H1 (cell line): Measurements from ENCODE around the gene ASAP2. TPM values are rescaled to one million over a fixed set of nuclear protein-coding genes. Genes with fewer than 3 reads are reported as not detected.

ENCODE experiments used
- CTCF ChIA-PET: fragments of 300-600 bp; sonication (Branson Sonifier 250); formaldehyde crosslinking; loops from one replicate; lab custom pipeline; 2021; ENCODE audit not compliant: partially characterized antibody; lab: Charles Lee
- POLR2A ChIA-PET: fragments of 300-600 bp; sonication (Branson Sonifier 250); formaldehyde crosslinking; loops from one replicate; lab custom pipeline; 2021; ENCODE audit warnings: inconsistent platforms; ENCODE audit not compliant: partially characterized antibody; lab: Charles Lee
- DNase-seq, 2 experiments: peaks; one replicate each; pipeline versions ENCODE4 v3.0.0 to v3.0.0-alpha.2; 2010 to 2022; ENCODE audit warnings: low spot score in 2 of 2, low read depth in 1 of 2, mixed read lengths in 1 of 2
- FAIRE-seq: peaks from 2 replicates; lab custom pipeline; 2011; peaks lifted over from hg19 to GRCh38; lab: Jason Lieb, UNC
- H2AFZ ChIP-seq: 2 replicates; pipeline ENCODE4 v1.8.1; 2012; ENCODE audit warnings: low read length, inconsistent platforms
- H2AK5ac ChIP-seq: 2 replicates; pipeline ENCODE4 v1.6.1; 2013; ENCODE audit warnings: low read depth, low read length
- H2BK120ac ChIP-seq: replicated peaks from 2 replicates; pipeline ENCODE3; 2013; ENCODE audit warnings: low read depth, low read length, inconsistent platforms
- H2BK12ac ChIP-seq: 2 replicates; pipeline ENCODE4 v1.6.1; 2013; ENCODE audit warnings: low read depth, low read length
- H2BK15ac ChIP-seq: 2 replicates; pipeline ENCODE4 v1.6.1; 2013; ENCODE audit warnings: low read length
- H2BK20ac ChIP-seq: 2 replicates; pipeline ENCODE4 v1.6.1; 2013; ENCODE audit warnings: low read length
- H2BK5ac ChIP-seq: 2 replicates; pipeline ENCODE4 v1.6.1; 2013; ENCODE audit warnings: low read depth, low read length
- H3K14ac ChIP-seq: 2 replicates; pipeline ENCODE4 v1.6.1; 2013; ENCODE audit warnings: inconsistent platforms; ENCODE audit not compliant: insufficient read length
- H3K18ac ChIP-seq: 2 replicates; pipeline ENCODE4 v1.6.1; 2013; ENCODE audit warnings: low read length; ENCODE audit errors: extremely low read depth
- H3K23ac ChIP-seq: 2 replicates; pipeline ENCODE4 v1.6.1; 2013; ENCODE audit warnings: inconsistent platforms; ENCODE audit not compliant: insufficient read length
- H3K23me2 ChIP-seq: 2 replicates; pipeline ENCODE4 v1.6.1; 2013; ENCODE audit warnings: low read depth, low read length
- H3K27ac ChIP-seq: 2 replicates; pipeline ENCODE4 v1.6.1; 2011; ENCODE audit warnings: low read depth, low read length, inconsistent platforms
- H3K27me3 ChIP-seq, 4 experiments: replicated peaks in 1 of 4; 1 replicate in 1 of 4; 2 replicates in 3 of 4; pipeline versions ENCODE4 v1.6.1 to v1.8.1; 2011 to 2013; ENCODE audit warnings: low read length in 3 of 4, mild to moderate bottlenecking in 3 of 4, inconsistent platforms in 2 of 4, mixed read lengths in 2 of 4, moderate library complexity in 1 of 4; ENCODE audit not compliant: control insufficient read depth in 3 of 4, insufficient read depth in 3 of 4; ENCODE audit errors: extremely low read depth in 1 of 4
- H3K36me3 ChIP-seq, 4 experiments: 2 replicates each; pipeline versions ENCODE4 v1.6.1 to v1.8.1; 2011 to 2013; ENCODE audit warnings: mild to moderate bottlenecking in 4 of 4, low read length in 3 of 4, moderate library complexity in 2 of 4, control low read depth in 1 of 4, inconsistent platforms in 1 of 4; ENCODE audit not compliant: insufficient read depth in 4 of 4, control insufficient read depth in 2 of 4
- H3K4ac ChIP-seq: replicated peaks from 2 replicates; pipeline ENCODE3; 2013; ENCODE audit warnings: low read length, low read depth, mixed read lengths, inconsistent platforms; ENCODE audit not compliant: insufficient read length
- H3K4me1 ChIP-seq, 4 experiments: replicated peaks in 1 of 4; 1 replicate in 1 of 4; 2 replicates in 3 of 4; pipeline versions ENCODE4 v1.6.1 to v1.8.1; 2011 to 2013; ENCODE audit warnings: low read length in 3 of 4, inconsistent platforms in 2 of 4, mixed read lengths in 1 of 4; ENCODE audit not compliant: insufficient read depth in 4 of 4, control insufficient read depth in 3 of 4
- H3K4me2 ChIP-seq, 2 experiments: 2 replicates each; pipeline versions ENCODE4 v1.6.1 to v1.8.1; 2011 to 2013; ENCODE audit warnings: low read depth in 2 of 2, low read length in 2 of 2, control low read depth in 1 of 2, inconsistent platforms in 1 of 2, mild to moderate bottlenecking in 1 of 2; ENCODE audit not compliant: insufficient read depth in 1 of 2
- H3K4me3 ChIP-seq, 4 experiments: fragments of 200-600, 300-600 bp in 1 of 4; sonication (generic), shearing (Covaris generic), sonication (Bioruptor Twin) in 1 of 4; 2 replicates each; pipeline versions ENCODE4 v1.5.1 to v1.8.1; 2011 to 2016; ENCODE audit warnings: low read length in 4 of 4, low read depth in 3 of 4, control low read depth in 2 of 4, inconsistent platforms in 2 of 4, mild to moderate bottlenecking in 2 of 4, mixed read lengths in 1 of 4, moderate library complexity in 1 of 4; ENCODE audit not compliant: insufficient read depth in 2 of 4; ENCODE audit errors: extremely low read depth in 1 of 4
- H3K56ac ChIP-seq: replicated peaks from 2 replicates; pipeline ENCODE3; 2013; ENCODE audit warnings: low read depth, mild to moderate bottlenecking, mixed read lengths, low read length, inconsistent platforms; ENCODE audit not compliant: insufficient read length
- H3K79me1 ChIP-seq: 2 replicates; pipeline ENCODE4 v1.6.1; 2013; ENCODE audit warnings: low read depth, low read length, control low read depth
- H3K79me2 ChIP-seq, 2 experiments: 2 replicates each; pipeline versions ENCODE4 v1.6.1 to v1.8.1; 2012 to 2013; ENCODE audit warnings: low read length in 2 of 2, mild to moderate bottlenecking in 2 of 2, inconsistent platforms in 1 of 2; ENCODE audit not compliant: insufficient read depth in 2 of 2, control insufficient read depth in 1 of 2
- H3K9ac ChIP-seq, 4 experiments: replicated peaks in 1 of 4; 1 replicate in 1 of 4; 2 replicates in 3 of 4; pipeline versions ENCODE4 v1.6.1 to v1.8.1; 2011 to 2013; ENCODE audit warnings: low read depth in 3 of 4, low read length in 3 of 4, control low read depth in 2 of 4, mild to moderate bottlenecking in 2 of 4, moderate library complexity in 2 of 4, inconsistent platforms in 1 of 4; ENCODE audit errors: extremely low read depth in 1 of 4
- H3K9me3 ChIP-seq, 2 experiments: 2 replicates each; pipeline versions ENCODE4 v1.6.1 to v1.8.1; 2012 to 2013; ENCODE audit warnings: mild to moderate bottlenecking in 2 of 2, moderate library complexity in 2 of 2, control low read depth in 1 of 2, inconsistent platforms in 1 of 2, low read depth in 1 of 2, low read length in 1 of 2, mixed read lengths in 1 of 2; ENCODE audit not compliant: insufficient read depth in 2 of 2
- H4K20me1 ChIP-seq, 2 experiments: replicated peaks in 1 of 2; 2 replicates each; pipeline versions ENCODE3 to v1.8.1; 2011 to 2013; ENCODE audit warnings: inconsistent platforms in 2 of 2, low read length in 2 of 2, mild to moderate bottlenecking in 1 of 2; ENCODE audit not compliant: insufficient read depth in 2 of 2, control insufficient read depth in 1 of 2
- H4K5ac ChIP-seq: 2 replicates; pipeline ENCODE4 v1.6.1; 2013; ENCODE audit warnings: low read length, low read depth, mixed read lengths, inconsistent platforms; ENCODE audit not compliant: insufficient read length
- H4K8ac ChIP-seq: 2 replicates; pipeline ENCODE4 v1.8.0; 2013; ENCODE audit warnings: mild to moderate bottlenecking, moderate library complexity, low read length, inconsistent platforms; ENCODE audit not compliant: insufficient read depth; ENCODE audit errors: extremely low read depth
- H4K91ac ChIP-seq: replicated peaks from 2 replicates; pipeline ENCODE3; 2013; ENCODE audit warnings: low read length, mixed read lengths, inconsistent platforms; ENCODE audit not compliant: insufficient read length
- CHD1 ChIP-seq: IDR thresholded peaks from 2 replicates; pipeline ENCODE4 v1.6.1; 2012; ENCODE audit warnings: low read depth, low read length, improper control_type of control experiment
- CTBP2 ChIP-seq: IDR thresholded peaks from 2 replicates; pipeline ENCODE4 v1.7.0; 2011; ENCODE audit warnings: borderline replicate concordance, mild to moderate bottlenecking, moderate library complexity, mixed read lengths, low read length; ENCODE audit not compliant: insufficient read depth, insufficient read length
- CTCF ChIP-seq, 3 experiments: IDR thresholded peaks; 1 replicate in 2 of 3; 2 replicates in 1 of 3; pipeline versions ENCODE4 v1.5.1 to v1.6.1; 2011; ENCODE audit warnings: low read length in 3 of 3, mild to moderate bottlenecking in 3 of 3, inconsistent platforms in 2 of 3, low read depth in 1 of 3, moderate library complexity in 1 of 3; ENCODE audit not compliant: insufficient read depth in 1 of 3; ENCODE audit errors: control extremely low read depth in 1 of 3
- E2F6 ChIP-seq: IDR thresholded peaks from 2 replicates; pipeline ENCODE4 v1.6.1; 2012; ENCODE audit warnings: inconsistent platforms
- EGR1 ChIP-seq: IDR thresholded peaks from 2 replicates; pipeline ENCODE4 v1.6.1; 2011; ENCODE audit warnings: low read depth, low read length, borderline replicate concordance
- EZH2 ChIP-seq: fragments of 200-600 bp; sonication (generic); IDR thresholded peaks from 2 replicates; pipeline ENCODE4 v1.7.1; 2012; ENCODE audit warnings: low read depth, mild to moderate bottlenecking, moderate library complexity, low read length, inconsistent platforms; ENCODE audit not compliant: severe bottlenecking
- GABPA ChIP-seq: IDR thresholded peaks from 2 replicates; pipeline ENCODE4 v1.6.1; 2011; ENCODE audit warnings: mild to moderate bottlenecking, low read length, moderate library complexity, borderline replicate concordance; ENCODE audit not compliant: insufficient read depth
- MAFK ChIP-seq: IDR thresholded peaks from 2 replicates; pipeline ENCODE4 v1.6.1; 2012; ENCODE audit warnings: low read depth, mild to moderate bottlenecking, improper control_type of control experiment, low read length
- RFX5 ChIP-seq: IDR thresholded peaks from 2 replicates; pipeline ENCODE4 v1.6.1; 2011; ENCODE audit warnings: low read depth, low read length, improper control_type of control experiment, borderline replicate concordance
- SP4 ChIP-seq: IDR thresholded peaks from 2 replicates; pipeline ENCODE4 v1.6.1; 2012; ENCODE audit warnings: low read length, inconsistent platforms
- WGBS, 2 experiments: shearing (Covaris generic) in 1 of 2; methylation state at CpG; one replicate each; pipeline versions ENCODE4 v1.1.6 to v1.1.7; 2013 to 2015; ENCODE audit warnings: low lambda C conversion rate in 2 of 2, mixed read lengths in 2 of 2, inconsistent platforms in 1 of 2, low coverage in 1 of 2, missing lambda C conversion rate in 1 of 2; ENCODE audit not compliant: insufficient replicate concordance in 2 of 2, insufficient coverage in 1 of 2, insufficient read length in 1 of 2; ENCODE audit errors: extremely low coverage in 1 of 2, missing lambda C conversion rate in 1 of 2; 5-methylcytosine and 5-hydroxymethylcytosine counted together
- polyA plus RNA-seq, 7 experiments: library from polyadenylated mRNA; depleted of rRNA in 3 of 7; stranded (reverse) in 5 of 7; unstranded in 2 of 7; fragments of >200 nt in 5 of 7; fragments of 200-250 nt in 2 of 7; gene quantifications; 1 replicate in 5 of 7; 2 replicates in 1 of 7; 4 replicates in 1 of 7; pipeline versions ENCODE4 v1.2.1 to v1.2.3, GENCODE V29; 2011 to 2013; ENCODE audit warnings: missing spikeins in 2 of 7, mixed read lengths in 2 of 7
- total RNA-seq: library from RNA; stranded (reverse); fragmentation: NEBNext Ultra II Directional; extraction: Animal tissue kit (Norgen Biotek cat#: 25700); gene quantifications from 2 replicates; pipeline ENCODE4 v1.2.1, GENCODE V29; 2021

ASAP2 gene
- total and polyA plus RNA-seq, 2 of the 8 experiments (the other 6 are each of a cell fraction or from before 2014, with no cell fraction given) = 10.2 to 18.7 TPM

GRCh38 chr2:9276074-9276473 lies 69.5 kb downstream of the ASAP2 start:
- H3K79me2 ChIP-seq = peaks cover 0 to 43% of the 10 kb centered on the region in 2 experiments; a peak in 2 of 4 replicates
- FAIRE-seq (no peak), DNase-seq (no peak)
- no peak overlapping the region for H3K23ac ChIP-seq
- H2BK15ac ChIP-seq = no peak overlapping the region
- H4K8ac ChIP-seq = no peak overlapping the region
- no peak overlapping the region for H2BK20ac ChIP-seq
- H3K4ac ChIP-seq = no peak overlapping the region
- H3K23me2 ChIP-seq = no peaks in the 10 kb centered on the region
- H3K14ac ChIP-seq = no peak overlapping the region
- no peaks in the 10 kb centered on the region for H3K9me3 ChIP-seq
- no peak overlapping the region for H3K56ac ChIP-seq
- H4K20me1 ChIP-seq = peaks cover 2 to 3% of the 10 kb centered on the region in 2 experiments
- H3K4me3 ChIP-seq = no peak overlapping the region
- H3K9ac ChIP-seq = no peak overlapping the region
- ChIA-PET CTCF (interaction anchor here (0.8 to 2.6 kb wide), 10 partner anchors 9 to 136 kb away, joined by 3 to 15 read pairs (median 4); no protein-coding TSS in a partner anchor), POLR2A (interaction anchor here (0.9 kb wide), 2 partner anchors 10 to 68 kb away, joined by 3 read pairs; no protein-coding TSS in a partner anchor)
- H3K18ac ChIP-seq = no peak overlapping the region
- no peak overlapping the region for H3K4me2 ChIP-seq
- H4K91ac ChIP-seq = no peak overlapping the region
- H2AK5ac ChIP-seq = no peak overlapping the region
- H2BK12ac ChIP-seq = no peak overlapping the region
- H2AFZ ChIP-seq = no peak overlapping the region
- peaks cover 0 to 8% (median 5%) of the 10 kb centered on the region in 4 experiments; a peak in 3 of 7 replicates for H3K4me1 ChIP-seq
- H3K79me1 ChIP-seq = peaks cover 3% of the 10 kb centered on the region; the same call in 1 of the 2 replicates
- no peak overlapping the region for H2BK120ac ChIP-seq
- no peak overlapping the region for H2BK5ac ChIP-seq
- H3K27ac ChIP-seq = no peak overlapping the region
- no peaks in the 10 kb centered on the region for H3K27me3 ChIP-seq
- WGBS, 2 experiments = 63% methylated on average over 2 of the region's 2 CpGs; no CpG with 5 or more reads in 1 of the 2 experiments
- H3K36me3 ChIP-seq = no peaks in the 10 kb centered on the region
- no peak overlapping the region for H4K5ac ChIP-seq
- TF ChIP-seq GABPA = no peak
- TF ChIP-seq E2F6 = no peak
- TF ChIP-seq EZH2 = no peak
- TF ChIP-seq RFX5 = no peak
- TF ChIP-seq MAFK = no peak
- no peak for TF ChIP-seq EGR1
- TF ChIP-seq SP4 = no peak
- TF ChIP-seq CTCF (IDR thresholded peaks at IDR 0.05; ENCODE audit: control extremely low read depth in 1 of 3, insufficient read depth in 1 of 3, low read depth in 1 of 3, low read length in 3 of 3) = no peak
- TF ChIP-seq CHD1 = no peak
- no peak for TF ChIP-seq CTBP2
